GM23338 (cell line): ENCODE measurements around the gene TF. TPM values are rescaled to one million over a fixed set of nuclear protein-coding genes. Genes with fewer than 3 reads are reported as not detected.

Experiments used
- ATAC-seq: fragments of 200-7000 bp; cut with Tn5 transposase; 3 replicates; pipeline ENCODE4 v1.9.1; 2020
- DNase-seq: peaks from one replicate; pipeline ENCODE4 v3.0.0-alpha.2; 2015; ENCODE audit warnings: low spot score
- H2AFZ ChIP-seq: fragments of 200-600 bp; sonication (generic); 2 replicates; pipeline ENCODE4 v1.8.0; 2016; ENCODE audit warnings: antibody characterized with exemption, mild to moderate bottlenecking, moderate library complexity
- H3F3A ChIP-seq: fragments of 200-600 bp; sonication (generic); replicated peaks from 2 replicates; pipeline ENCODE4 v1.8.0; 2017; ENCODE audit warnings: antibody characterized with exemption, mixed run types, low read depth
- H3K27ac ChIP-seq: fragments of 200-600 bp; sonication (generic); 2 replicates; pipeline ENCODE4 v1.6.1; 2016; ENCODE audit warnings: low read depth
- H3K27me3 ChIP-seq: fragments of 200-600 bp; sonication (generic); 2 replicates; pipeline ENCODE4 v1.8.0; 2016; ENCODE audit warnings: mild to moderate bottlenecking, mixed run types, moderate library complexity; ENCODE audit not compliant: insufficient read depth
- H3K36me3 ChIP-seq: fragments of 200-600 bp; sonication (generic); 2 replicates; pipeline ENCODE4 v1.8.0; 2016; ENCODE audit warnings: mild to moderate bottlenecking; ENCODE audit not compliant: insufficient read depth
- H3K4me1 ChIP-seq: fragments of 200-600 bp; sonication (generic); 2 replicates; pipeline ENCODE4 v1.8.0; 2016; ENCODE audit warnings: mild to moderate bottlenecking, moderate library complexity; ENCODE audit not compliant: insufficient read depth
- H3K4me2 ChIP-seq: fragments of 200-600 bp; sonication (generic); 2 replicates; pipeline ENCODE4 v1.7.1; 2017; ENCODE audit warnings: mixed run types
- H3K4me3 ChIP-seq: fragments of 200-600 bp; sonication (generic); 2 replicates; pipeline ENCODE4 v1.6.1; 2016; ENCODE audit warnings: mixed run types
- H3K79me2 ChIP-seq: fragments of 200-600 bp; sonication (generic); replicated peaks from 2 replicates; pipeline ENCODE4 v1.8.0; 2017; ENCODE audit warnings: mild to moderate bottlenecking; ENCODE audit not compliant: insufficient read depth
- H3K9me2 ChIP-seq: fragments of 200-600 bp; sonication (generic); 2 replicates; pipeline ENCODE4 v1.8.0; 2017; ENCODE audit not compliant: insufficient read depth
- H4K20me1 ChIP-seq: fragments of 200-600 bp; sonication (generic); replicated peaks from 2 replicates; pipeline ENCODE4 v1.8.0; 2017; ENCODE audit warnings: mild to moderate bottlenecking; ENCODE audit not compliant: insufficient read depth
- H3K27ac Mint-ChIP-seq: 2 replicates; pipeline ENCODE4 v1.8.0; 2020; ENCODE audit warnings: inconsistent platforms, mild to moderate bottlenecking, moderate library complexity, mixed read lengths
- H3K27me3 Mint-ChIP-seq: 3 replicates; pipeline ENCODE4 v1.8.0; 2022; ENCODE audit warnings: low read depth, mild to moderate bottlenecking, moderate library complexity, mixed read lengths, inconsistent platforms; ENCODE audit not compliant: insufficient read depth, poor library complexity
- H3K36me3 Mint-ChIP-seq: 3 replicates; pipeline ENCODE4 v1.8.0; 2021; ENCODE audit warnings: low read depth, mild to moderate bottlenecking, inconsistent platforms, moderate library complexity, mixed read lengths
- H3K4me1 Mint-ChIP-seq: 3 replicates; pipeline ENCODE4 v1.8.0; 2020; ENCODE audit warnings: mild to moderate bottlenecking, inconsistent platforms, mixed read lengths
- H3K4me3 Mint-ChIP-seq: 3 replicates; pipeline ENCODE4 v1.8.0; 2021; ENCODE audit warnings: moderate library complexity, mild to moderate bottlenecking, inconsistent platforms, mixed read lengths
- H3K9me3 Mint-ChIP-seq: 3 replicates; pipeline ENCODE4 v1.8.0; 2020; ENCODE audit warnings: moderate library complexity, mild to moderate bottlenecking, inconsistent platforms, mixed read lengths
- EZH2 ChIP-seq: fragments of 200-600 bp; sonication (generic); IDR thresholded peaks from one replicate; pipeline ENCODE4 v1.8.0; 2017; ENCODE audit warnings: antibody characterized with exemption, mild to moderate bottlenecking, low read depth; ENCODE audit not compliant: unreplicated experiment
- EZH2phosphoT487 ChIP-seq: fragments of 200-600 bp; sonication (generic); IDR thresholded peaks from one replicate; pipeline ENCODE4 v1.8.1; 2018; ENCODE audit warnings: antibody characterized with exemption; ENCODE audit not compliant: unreplicated experiment
- JUNB ChIP-seq: IDR thresholded peaks from one replicate; pipeline ENCODE4 v1.6.1; 2016; ENCODE audit warnings: antibody characterized with exemption; ENCODE audit not compliant: unreplicated experiment
- ZNF331 ChIP-seq: fragments of 250-450 bp; sonication (Bioruptor Pico); IDR thresholded peaks from 2 replicates; pipeline ENCODE4 v1.5.0; 2020; ENCODE audit warnings: low read depth, mild to moderate bottlenecking, moderate library complexity
- polyA plus RNA-seq: library from polyadenylated mRNA; unstranded; fragments of >200 nt; fragmentation: Nextera tagmentation; extraction: Ambion mirVana; gene quantifications from 2 replicates; pipeline ENCODE4 v1.2.1, GENCODE V29; 2016
- total RNA-seq: library from RNA; depleted of rRNA; stranded (reverse); fragments of >200 nt; shearing (Covaris generic); gene quantifications from 2 replicates; pipeline ENCODE4 v1.2.3, GENCODE V29; 2014

Gene TF
- total and polyA plus RNA-seq, 2 experiments from 2014 or later: 0.03 to 0.76 TPM

DNA sequence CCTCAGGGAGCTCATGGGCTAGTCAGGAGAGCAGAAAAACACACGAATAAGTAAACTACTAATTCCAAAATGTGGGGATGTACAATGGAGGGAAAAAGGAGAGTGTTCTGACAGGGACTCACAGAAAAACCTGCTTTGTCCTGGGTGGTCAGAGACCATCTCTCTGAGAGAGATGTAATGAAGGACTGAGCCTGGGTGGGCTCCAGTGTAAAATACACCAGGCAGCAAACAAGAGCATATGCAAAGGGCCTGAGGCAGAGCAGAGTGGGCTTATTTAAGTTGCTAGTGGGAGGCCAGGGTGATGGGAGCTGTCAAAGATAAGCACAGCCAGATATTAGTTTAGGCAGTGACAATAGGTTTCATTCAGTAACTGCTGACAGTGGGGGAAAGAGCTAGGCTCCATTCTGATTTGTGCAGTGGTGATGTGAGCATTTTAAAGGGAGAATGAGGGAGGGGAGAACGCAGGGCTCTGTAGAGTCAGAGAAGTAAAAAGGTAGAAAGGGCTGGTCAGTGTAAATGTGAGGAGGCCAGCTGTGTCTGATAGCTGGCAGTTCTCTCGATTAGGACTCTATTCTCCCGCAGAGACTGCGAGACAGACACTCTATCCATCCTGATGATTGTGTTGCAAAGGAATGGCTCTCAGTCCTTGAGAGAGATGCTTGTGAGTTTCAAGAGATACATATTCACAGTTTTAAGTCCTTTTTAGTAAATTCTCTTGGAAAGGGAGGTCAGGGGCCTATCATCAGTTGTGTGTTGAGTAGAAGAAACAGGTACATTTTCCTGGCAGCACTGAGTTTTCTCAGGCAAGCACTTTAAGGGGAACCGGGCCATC lies 3.5 kb downstream of the TF start:
- Mint-ChIP-seq H3K27ac (no peak overlapping the region), H3K9me3 (no peaks in the 10 kb centered on the region), H3K4me3 (no peak overlapping the region), H3K36me3 (no peaks in the 10 kb centered on the region), H3K27me3 (peaks cover 30% of the 10 kb centered on the region), H3K4me1 (peaks cover 5% of the 10 kb centered on the region; the same call in 1 of the 3 replicates)
- H3K4me2 ChIP-seq: no peak overlapping the region
- TF ChIP-seq ZNF331: no peak
- H3F3A ChIP-seq: no peaks in the 10 kb centered on the region
- no peaks in the 10 kb centered on the region for H3K79me2 ChIP-seq
- H3K27me3 ChIP-seq: peaks cover 24% of the 10 kb centered on the region
- no peak overlapping the region for H2AFZ ChIP-seq
- no peak for DNase-seq
- no peaks in the 10 kb centered on the region for H3K4me1 ChIP-seq
- H3K4me3 ChIP-seq: no peak overlapping the region
- H3K27ac ChIP-seq: no peak overlapping the region
- H3K9me2 ChIP-seq: no peaks in the 10 kb centered on the region
- ATAC-seq: no peak
- no peaks in the 10 kb centered on the region for H4K20me1 ChIP-seq
- H3K36me3 ChIP-seq: no peaks in the 10 kb centered on the region

DNA sequence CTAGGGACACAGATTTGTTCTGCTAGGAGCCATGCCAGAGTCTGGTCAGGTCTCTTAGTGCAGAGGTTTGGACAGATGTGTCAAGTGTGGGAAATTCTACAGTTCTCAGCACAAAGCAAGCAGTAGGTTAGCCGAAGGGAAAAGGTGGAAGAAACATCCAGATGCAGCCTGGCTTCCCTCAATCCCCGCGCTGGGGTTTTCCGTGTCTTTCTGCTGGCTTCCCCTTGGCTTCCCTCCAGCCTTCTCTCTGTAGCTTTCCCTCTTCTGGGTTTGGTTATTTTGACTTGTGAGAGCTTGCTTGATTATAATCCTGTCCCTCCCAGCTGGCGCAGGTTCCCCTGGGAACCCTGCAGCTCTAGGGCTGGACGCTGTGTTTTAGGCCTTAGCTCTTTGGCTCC lies 4.1 kb downstream of the TF start:
- Histone ChIP-seq H2AFZ (no peak overlapping the region), H3K4me2 (no peak overlapping the region), H3K27ac (no peak overlapping the region), H3K27me3 (peaks cover 18% of the 10 kb centered on the region), H3K4me3 (no peak overlapping the region), H3F3A (no peaks in the 10 kb centered on the region), H3K4me1 (no peaks in the 10 kb centered on the region), H3K9me2 (no peaks in the 10 kb centered on the region), H3K79me2 (no peaks in the 10 kb centered on the region), H4K20me1 (no peaks in the 10 kb centered on the region), H3K36me3 (no peaks in the 10 kb centered on the region)
- H3K4me3 Mint-ChIP-seq: no peak overlapping the region
- H3K36me3 Mint-ChIP-seq: no peaks in the 10 kb centered on the region
- DNase-seq: no peak
- no peaks in the 10 kb centered on the region for H3K9me3 Mint-ChIP-seq
- TF ChIP-seq EZH2: no peak
- peaks cover 5% of the 10 kb centered on the region; the same call in 1 of the 3 replicates for H3K4me1 Mint-ChIP-seq
- ATAC-seq: no peak
- H3K27me3 Mint-ChIP-seq: peaks cover 25% of the 10 kb centered on the region
- no peak overlapping the region; the same call in 1 of the 2 replicates for H3K27ac Mint-ChIP-seq

DNA sequence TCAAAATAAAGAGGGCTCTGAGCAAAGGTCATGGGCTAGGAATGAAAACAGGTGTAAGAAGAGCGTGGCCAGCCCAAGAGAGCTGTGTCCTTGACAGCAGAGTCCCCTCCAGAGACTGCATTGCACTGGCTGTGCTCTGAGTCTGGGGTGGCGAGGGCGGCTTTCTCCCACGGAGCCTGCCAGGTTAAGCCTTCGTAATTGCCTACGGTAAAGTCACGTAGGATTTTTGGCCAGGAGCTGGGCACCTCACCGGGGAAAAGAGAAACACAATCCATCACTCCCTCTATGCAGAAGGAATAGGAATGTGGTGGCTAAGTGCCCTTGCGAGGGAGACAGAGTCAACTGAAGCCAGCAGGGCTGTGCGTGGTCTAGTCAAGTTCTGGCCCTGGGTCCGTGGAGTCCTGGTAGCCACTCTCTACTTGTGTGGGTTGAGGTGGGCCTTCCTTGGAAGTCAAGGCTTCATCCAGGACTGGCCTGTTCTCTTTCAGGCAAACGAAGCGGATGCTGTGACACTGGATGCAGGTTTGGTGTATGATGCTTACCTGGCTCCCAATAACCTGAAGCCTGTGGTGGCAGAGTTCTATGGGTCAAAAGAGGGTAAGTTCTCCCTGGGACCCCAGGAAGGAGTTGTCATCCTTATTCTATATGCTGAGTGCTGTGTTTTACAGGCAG lies 7.0 kb downstream of the TF start:
- H3K4me1 ChIP-seq: no peaks in the 10 kb centered on the region
- Mint-ChIP-seq H3K36me3 (no peaks in the 10 kb centered on the region), H3K4me3 (no peak overlapping the region), H3K9me3 (no peaks in the 10 kb centered on the region), H3K27me3 (peaks cover 6% of the 10 kb centered on the region), H3K27ac (no peak overlapping the region), H3K4me1 (peaks cover 9% of the 10 kb centered on the region)
- no peaks in the 10 kb centered on the region for H3K27me3 ChIP-seq
- TF ChIP-seq JUNB: no peak
- no peaks in the 10 kb centered on the region for H3K9me2 ChIP-seq
- no peaks in the 10 kb centered on the region for H3K36me3 ChIP-seq
- H3K79me2 ChIP-seq: no peaks in the 10 kb centered on the region
- H2AFZ ChIP-seq: no peak overlapping the region
- H3K27ac ChIP-seq: no peak overlapping the region
- no peaks in the 10 kb centered on the region for H3F3A ChIP-seq
- ATAC-seq: no peak
- no peak for DNase-seq
- no peak overlapping the region for H3K4me3 ChIP-seq
- H3K4me2 ChIP-seq: no peak overlapping the region
- no peaks in the 10 kb centered on the region for H4K20me1 ChIP-seq

DNA sequence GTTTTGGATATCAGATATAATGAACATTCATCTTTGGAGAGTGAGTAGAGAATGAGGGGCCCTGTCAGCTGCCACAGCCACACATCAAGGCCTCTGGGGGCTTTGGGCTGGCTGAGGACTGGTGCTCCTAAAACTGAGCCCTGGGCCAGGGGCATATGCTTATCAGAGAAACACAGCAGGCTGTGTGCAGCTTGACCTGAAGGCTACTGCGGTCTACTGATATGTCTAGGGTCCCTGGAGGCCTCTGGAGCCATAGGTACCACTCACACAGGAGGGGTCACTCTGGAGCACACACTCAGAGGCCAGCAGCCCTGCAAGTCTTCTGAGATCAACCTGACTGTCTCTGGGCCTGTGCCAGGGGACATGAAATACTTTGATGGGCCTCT lies 7.6 kb downstream of the TF start:
- H3K9me3 Mint-ChIP-seq: no peaks in the 10 kb centered on the region
- Histone ChIP-seq H4K20me1 (no peaks in the 10 kb centered on the region), H3K27me3 (no peaks in the 10 kb centered on the region), H3K4me3 (no peak overlapping the region), H2AFZ (no peak overlapping the region), H3K9me2 (no peaks in the 10 kb centered on the region), H3K4me1 (peaks cover 4% of the 10 kb centered on the region; the same call in 1 of the 2 replicates), H3K27ac (no peak overlapping the region), H3F3A (no peaks in the 10 kb centered on the region), H3K4me2 (no peak overlapping the region), H3K36me3 (no peaks in the 10 kb centered on the region), H3K79me2 (no peaks in the 10 kb centered on the region)
- TF ChIP-seq EZH2phosphoT487: no peak
- no peak overlapping the region for H3K4me3 Mint-ChIP-seq
- peaks cover 15% of the 10 kb centered on the region for H3K4me1 Mint-ChIP-seq
- H3K27me3 Mint-ChIP-seq: peaks cover 6% of the 10 kb centered on the region
- H3K36me3 Mint-ChIP-seq: no peaks in the 10 kb centered on the region
- DNase-seq: no peak
- no peak for ATAC-seq
- H3K27ac Mint-ChIP-seq: no peak overlapping the region
